Activated T-helper 1 cell treated with anti-CD3 and anti-CD28 coated beads, Interleukin-12 subunit alpha, Interleukin-12 subunit beta, Interleukin-2, Interleukin-4 antibody, amounts not matched to agents 30 ng/mL and 10 ng/mL and 1 ng/mL, durations not matched to agents 14 hours and 24 hours and 36 hours (primary cell): ENCODE measurements around the gene ARMC3. TPM values are rescaled to one million over a fixed set of nuclear protein-coding genes. Genes with fewer than 3 reads are reported as not detected.

Source experiments
- DNase-seq: peaks from one replicate; pipeline ENCODE4 v3.0.0; 2021; ENCODE audit warnings: low spot score
- H3K27ac Mint-ChIP-seq: one replicate; pipeline ENCODE4 v1.8.0; 2021; ENCODE audit warnings: mild to moderate bottlenecking, mixed read lengths
- H3K27me3 Mint-ChIP-seq: one replicate; pipeline ENCODE4 v1.8.0; 2022; ENCODE audit warnings: mild to moderate bottlenecking, moderate library complexity, mixed read lengths; ENCODE audit not compliant: insufficient read depth
- H3K36me3 Mint-ChIP-seq: one replicate; pipeline ENCODE4 v1.8.0; 2021; ENCODE audit warnings: low read depth, mixed read lengths
- H3K4me1 Mint-ChIP-seq: one replicate; pipeline ENCODE4 v1.8.0; 2021; ENCODE audit warnings: low read depth, mixed read lengths
- H3K4me3 Mint-ChIP-seq: one replicate; pipeline ENCODE4 v1.8.0; 2021; ENCODE audit warnings: mild to moderate bottlenecking, moderate library complexity, mixed read lengths
- H3K9me3 Mint-ChIP-seq: one replicate; pipeline ENCODE4 v1.8.0; 2021; ENCODE audit warnings: mixed read lengths
- intact Hi-C: fragments of 100-400 bp; cut with micrococcal nuclease; formaldehyde crosslinking; loops from one replicate; pipeline ENCODE4 v1.15.1; 2024
- total RNA-seq: library from RNA; stranded (reverse); gene quantifications from 2 replicates; pipeline ENCODE4 v1.2.3, GENCODE V29; 2022

ARMC3 gene
- total RNA-seq, 1 donor from 2014 or later, result not detected

- Mint-ChIP-seq H3K4me1 (peaks cover 17% of the 10 kb centered on the region), H3K27me3 (peaks cover 13% of the 10 kb centered on the region), H3K27ac (no peak overlapping the region), H3K9me3 (no peaks in the 10 kb centered on the region), H3K4me3 (no peak overlapping the region), H3K36me3 (no peaks in the 10 kb centered on the region)
- intact Hi-C loops, result loop anchor here (5.0 to 10.0 kb wide), 5 partner anchors 272 to 1910 kb away; partner anchors contain the start of gene PIP4K2A
- no peak for DNase-seq
These were observed 59.1 kb downstream of the ARMC3 start for GRCh38 chr10:22986771-22987542.

GRCh38 chr10:22988581-22989360, 60.9 kb downstream of the ARMC3 start:
- no peak overlapping the region for H3K27ac Mint-ChIP-seq
- H3K4me3 Mint-ChIP-seq, result no peak overlapping the region

GRCh38 chr10:22990443-22990842, 62.6 kb downstream of the ARMC3 start:
- peaks cover 17% of the 10 kb centered on the region for H3K27me3 Mint-ChIP-seq
- no peak overlapping the region for H3K27ac Mint-ChIP-seq
- H3K4me1 Mint-ChIP-seq, result peaks cover 22% of the 10 kb centered on the region
- intact Hi-C loops, result no loop called here
- no peak overlapping the region for H3K4me3 Mint-ChIP-seq
- H3K36me3 Mint-ChIP-seq, result no peaks in the 10 kb centered on the region
- no peaks in the 10 kb centered on the region for H3K9me3 Mint-ChIP-seq
- DNase-seq, result no peak

More at GRCh38 chr10:22988581-22989360, 60.9 kb downstream of the ARMC3 start:
- intact Hi-C loops, result loop anchor here (1.0 to 10.0 kb wide), 13 partner anchors 80 to 1911 kb away; partner anchors contain the start of gene PIP4K2A
- H3K9me3 Mint-ChIP-seq, result no peaks in the 10 kb centered on the region
- peak; percentile 57 for DNase-seq
- peaks cover 9% of the 10 kb centered on the region for H3K27me3 Mint-ChIP-seq
- peaks cover 22% of the 10 kb centered on the region for H3K4me1 Mint-ChIP-seq
- H3K36me3 Mint-ChIP-seq, result no peaks in the 10 kb centered on the region

- H3K9me3 Mint-ChIP-seq, result no peaks in the 10 kb centered on the region
- H3K27ac Mint-ChIP-seq, result no peak overlapping the region
- intact Hi-C loops, result no loop called here
- peaks cover 22% of the 10 kb centered on the region for H3K27me3 Mint-ChIP-seq
- H3K36me3 Mint-ChIP-seq, result no peaks in the 10 kb centered on the region
- peaks cover 22% of the 10 kb centered on the region for H3K4me1 Mint-ChIP-seq
- no peak overlapping the region for H3K4me3 Mint-ChIP-seq
- DNase-seq, result peak; percentile 34
These were observed 64.2 kb downstream of the ARMC3 start for GRCh38 chr10:22992075-22992474.

- H3K4me1 Mint-ChIP-seq, result peaks cover 22% of the 10 kb centered on the region
- no peaks in the 10 kb centered on the region for H3K36me3 Mint-ChIP-seq
- peaks cover 22% of the 10 kb centered on the region for H3K27me3 Mint-ChIP-seq
- intact Hi-C loops, result no loop called here
- H3K4me3 Mint-ChIP-seq, result no peak overlapping the region
- H3K27ac Mint-ChIP-seq, result no peak overlapping the region
- no peaks in the 10 kb centered on the region for H3K9me3 Mint-ChIP-seq
- no peak for DNase-seq
These were observed 64.8 kb downstream of the ARMC3 start for GRCh38 chr10:22992621-22993020.

GRCh38 chr10:22993314-22993713, 65.5 kb downstream of the ARMC3 start:
- intact Hi-C loops, result no loop called here
- no peaks in the 10 kb centered on the region for H3K36me3 Mint-ChIP-seq
- H3K27ac Mint-ChIP-seq, result no peak overlapping the region
- H3K9me3 Mint-ChIP-seq, result no peaks in the 10 kb centered on the region
- H3K4me3 Mint-ChIP-seq, result no peak overlapping the region
- DNase-seq, result no peak
- peaks cover 20% of the 10 kb centered on the region for H3K4me1 Mint-ChIP-seq
- peaks cover 22% of the 10 kb centered on the region for H3K27me3 Mint-ChIP-seq

- intact Hi-C loops, result no loop called here
These were observed 69.2 kb downstream of the ARMC3 start for GRCh38 chr10:22997096-22997495.

GRCh38 chr10:22998091-22998490, 70.2 kb downstream of the ARMC3 start:
- intact Hi-C loops, result no loop called here
- no peak for DNase-seq
- no peak overlapping the region for H3K4me3 Mint-ChIP-seq
- H3K36me3 Mint-ChIP-seq, result no peaks in the 10 kb centered on the region
- peaks cover 24% of the 10 kb centered on the region for H3K27me3 Mint-ChIP-seq
- no peak overlapping the region for H3K27ac Mint-ChIP-seq
- no peaks in the 10 kb centered on the region for H3K4me1 Mint-ChIP-seq
- no peaks in the 10 kb centered on the region for H3K9me3 Mint-ChIP-seq

More at GRCh38 chr10:22997096-22997495, 69.2 kb downstream of the ARMC3 start:
- no peaks in the 10 kb centered on the region for H3K9me3 Mint-ChIP-seq
- no peaks in the 10 kb centered on the region for H3K36me3 Mint-ChIP-seq
- no peak for DNase-seq
- peaks cover 23% of the 10 kb centered on the region for H3K27me3 Mint-ChIP-seq
- no peak overlapping the region for H3K4me3 Mint-ChIP-seq
- H3K27ac Mint-ChIP-seq, result no peak overlapping the region
- H3K4me1 Mint-ChIP-seq, result peaks cover 3% of the 10 kb centered on the region

- intact Hi-C loops, result no loop called here
- Mint-ChIP-seq H3K27me3 (peaks cover 21% of the 10 kb centered on the region), H3K36me3 (no peaks in the 10 kb centered on the region), H3K9me3 (no peaks in the 10 kb centered on the region), H3K4me1 (no peaks in the 10 kb centered on the region), H3K4me3 (no peak overlapping the region), H3K27ac (no peak overlapping the region)
- DNase-seq, result no peak
These were observed 72.1 kb downstream of the ARMC3 start for GRCh38 chr10:22999942-23000341.

- Mint-ChIP-seq H3K4me3 (no peak overlapping the region), H3K36me3 (no peaks in the 10 kb centered on the region), H3K9me3 (no peaks in the 10 kb centered on the region), H3K27ac (no peak overlapping the region), H3K27me3 (peaks cover 13% of the 10 kb centered on the region), H3K4me1 (no peaks in the 10 kb centered on the region)
- intact Hi-C loops, result no loop called here
- DNase-seq, result no peak
These were observed 74.2 kb downstream of the ARMC3 start for GRCh38 chr10:23001901-23002516.

GRCh38 chr10:23005150-23005549, 77.3 kb downstream of the ARMC3 start:
- no peaks in the 10 kb centered on the region for H3K9me3 Mint-ChIP-seq

GRCh38 chr10:23013581-23014335, 85.9 kb downstream of the ARMC3 start:
- Mint-ChIP-seq H3K27ac (no peak overlapping the region), H3K4me3 (no peak overlapping the region), H3K9me3 (no peaks in the 10 kb centered on the region), H3K36me3 (no peaks in the 10 kb centered on the region), H3K4me1 (no peaks in the 10 kb centered on the region), H3K27me3 (peaks cover 10% of the 10 kb centered on the region)
- intact Hi-C loops, result no loop called here
- DNase-seq, result no peak

More at GRCh38 chr10:23005150-23005549, 77.3 kb downstream of the ARMC3 start:
- H3K36me3 Mint-ChIP-seq, result no peaks in the 10 kb centered on the region
- H3K4me1 Mint-ChIP-seq, result no peaks in the 10 kb centered on the region
- no peak for DNase-seq
- intact Hi-C loops, result no loop called here
- H3K4me3 Mint-ChIP-seq, result no peak overlapping the region
- peaks cover 13% of the 10 kb centered on the region for H3K27me3 Mint-ChIP-seq
- H3K27ac Mint-ChIP-seq, result no peak overlapping the region
